Ovary (tissue), 9 donors: ENCODE data around the gene TC2N. TPM values are rescaled to one million over a fixed set of nuclear protein-coding genes. Genes with fewer than 3 reads are reported as not detected.
"Not testable (repeated sequence)": the region's sequence is repeated elsewhere in the genome, so short reads cannot be mapped to it uniquely, and the experiment has no call there.

Experiments used
- DNase-seq, 5 donors: peaks; one replicate each; pipeline ENCODE4 v3.0.0-alpha.2; 2019 to 2020
- H3K27ac ChIP-seq, 2 donors: fragments of 200-600 bp; one replicate each; pipeline versions ENCODE4 v1.5.1 to v1.8.0; 2019 to 2022
- H3K27me3 ChIP-seq: fragments of 200-600 bp; one replicate; pipeline ENCODE4 v1.8.0; 2022
- H3K36me3 ChIP-seq: fragments of 200-600 bp; sonication (generic); one replicate; pipeline ENCODE4 v1.5.1; 2019
- H3K4me1 ChIP-seq: one replicate; pipeline ENCODE4 v1.8.1; 2013; ENCODE audit warnings: mild to moderate bottlenecking, moderate library complexity; ENCODE audit not compliant: insufficient read depth
- H3K4me3 ChIP-seq: fragments of 200-600 bp; sonication (generic); one replicate; pipeline ENCODE4 v1.5.1; 2017
- H3K9me3 ChIP-seq, 2 donors: fragments of 200-600 bp in 1 of 2; sonication (generic) in 1 of 2; one replicate each; pipeline versions ENCODE4 v1.5.1 to v1.8.1; 2013 to 2019; ENCODE audit warnings: mild to moderate bottlenecking in 1 of 2, moderate library complexity in 1 of 2
- CTCF ChIP-seq, 3 donors: fragments of 450-650 bp in 2 of 3; fragments of 200-600 bp in 1 of 3; IDR thresholded peaks; one replicate each; pipeline versions ENCODE4 v1.5.1 to v1.8.0; 2016 to 2022; ENCODE audit warnings: antibody characterized with exemption in 3 of 3, mild to moderate bottlenecking in 1 of 3
- EP300 ChIP-seq: sonication (generic); formaldehyde crosslinking; IDR thresholded peaks from one replicate; pipeline ENCODE4 v1.6.1; 2017; ENCODE audit warnings: antibody characterized with exemption
- POLR2A ChIP-seq: fragments of 450-650 bp; IDR thresholded peaks from one replicate; pipeline ENCODE4 v1.6.1; 2017; ENCODE audit warnings: antibody characterized with exemption, mild to moderate bottlenecking, moderate library complexity
- WGBS, 3 donors: extraction: QIAGEN DNeasy Blood & Tissue Kit in 1 of 3; methylation state at CpG; one replicate each; pipeline versions ENCODE4 v1.1.5 to v1.1.7; 2013 to 2017; 5-methylcytosine and 5-hydroxymethylcytosine counted together
- intact Hi-C, 4 donors: fragments of 100-400 bp; cut with DNase I; formaldehyde crosslinking; loops; one replicate each; pipeline versions ENCODE4 v1.11.0 to v1.15.1; 2022 to 2023
- polyA plus RNA-seq, 2 donors: library from polyadenylated mRNA; stranded (reverse); fragments of 200-250 nt in 1 of 2; fragments of 350-450 nt in 1 of 2; fragmentation: Illumina TruSeq in 1 of 2; extraction: RNeasy Lipid Tissue Mini Kit (QIAGEN cat#74804) in 1 of 2; gene quantifications; one replicate each; pipeline ENCODE4 v1.2.3, GENCODE V29; 2013 to 2014
- total RNA-seq, 7 donors: library from RNA; depleted of rRNA in 2 of 7; stranded (reverse); fragments of >200 nt in 2 of 7; fragmentation: NEBNext Ultra II Directional in 3 of 7; extraction: Animal tissue kit (Norgen Biotek cat#: 25700) in 3 of 7; gene quantifications; one replicate each; pipeline versions ENCODE4 v1.1.0 to v1.2.4, GENCODE V29; 2016 to 2023
- donor health status: DM: no; HTN: no; CAD: no; lungs with moderate emphysema.
- donor health status: DM: no; HTN: no; CAD: no.
- donor health status: Bipolar disorder and iron deficiency.
- donor health status: DM: yes; HTN: yes; CAD: no.
- donor health status: DM: no; HTN: no; CAD: no.
- donor health status: DM: yes; HTN: yes; CAD: no.

Gene TC2N
- total and polyA plus RNA-seq, 9 donors, result 2.2 to 81.7 (median 12.4) TPM

- intact Hi-C loops, result no loop called here
- Histone ChIP-seq H3K27ac (no peak overlapping the region), H3K27me3 (no peaks in the 10 kb centered on the region), H3K9me3 (no peaks in the 10 kb centered on the region), H3K4me1 (no peaks in the 10 kb centered on the region), H3K36me3 (no peaks in the 10 kb centered on the region), H3K4me3 (no peak overlapping the region)
- TF ChIP-seq POLR2A, result no peak
- no peak for TF ChIP-seq CTCF (IDR thresholded peaks at IDR 0.05)
- TF ChIP-seq EP300, result no peak
- DNase-seq, result no peak
- 85 to 95% (median 94%) methylated on average over 9 of the region's 9 CpGs for WGBS, 3 donors
Observed at GRCh38 chr14:91875525-91876286, 8.4 kb upstream of the TC2N start.

- 90 to 93% (median 93%) methylated on average over 15 of the region's 15 CpGs for WGBS, 3 donors
- H3K4me1 ChIP-seq, result no peaks in the 10 kb centered on the region
- no peaks in the 10 kb centered on the region for H3K27me3 ChIP-seq
- no peaks in the 10 kb centered on the region for H3K9me3 ChIP-seq
- TF ChIP-seq CTCF (IDR thresholded peaks at IDR 0.05), result no peak
- TF ChIP-seq POLR2A, result no peak
- no peak for TF ChIP-seq EP300
- intact Hi-C loops, result no loop called here
- no peaks in the 10 kb centered on the region for H3K36me3 ChIP-seq
- no peak for DNase-seq
- H3K27ac ChIP-seq, result no peak overlapping the region
- H3K4me3 ChIP-seq, result no peak overlapping the region
Observed at GRCh38 chr14:91873471-91874415, 6.4 kb upstream of the TC2N start.

GRCh38 chr14:91872517-91873470 is 5.5 kb upstream of the TC2N start:
- H3K4me3 ChIP-seq, result no peak overlapping the region
- H3K9me3 ChIP-seq, result no peaks in the 10 kb centered on the region
- no peaks in the 10 kb centered on the region for H3K4me1 ChIP-seq
- no peaks in the 10 kb centered on the region for H3K36me3 ChIP-seq
- WGBS, 3 donors, result 80 to 87% (median 86%) methylated on average over 15 of the region's 15 CpGs
- H3K27me3 ChIP-seq, result no peaks in the 10 kb centered on the region
- no peak for TF ChIP-seq EP300
- peak in 1 of 5 donors; percentile 61 for DNase-seq
- intact Hi-C loops, result no loop called here
- no peak overlapping the region for H3K27ac ChIP-seq

- Histone ChIP-seq H3K27ac (no peak overlapping the region), H3K9me3 (no peaks in the 10 kb centered on the region), H3K36me3 (no peaks in the 10 kb centered on the region), H3K4me1 (no peaks in the 10 kb centered on the region), H3K4me3 (no peak overlapping the region), H3K27me3 (no peaks in the 10 kb centered on the region)
- no peak for TF ChIP-seq EP300
- no peak for DNase-seq
- 69 to 82% (median 79%) methylated on average over 3 of the region's 3 CpGs for WGBS, 3 donors
- intact Hi-C loops, result no loop called here
Observed at GRCh38 chr14:91872011-91872501, 4.7 kb upstream of the TC2N start.

- WGBS, 3 donors, result 84 to 99% (median 93%) methylated on average over 4 of the region's 4 CpGs
- H3K4me3 ChIP-seq, intact Hi-C loops, DNase-seq, H3K27me3 ChIP-seq, H3K4me1 ChIP-seq, H3K27ac ChIP-seq, H3K36me3 ChIP-seq, H3K9me3 ChIP-seq: not testable (repeated sequence)
Observed at GRCh38 chr14:91871401-91871800, 4.1 kb upstream of the TC2N start.
